Loucy (cell line): ENCODE measurements around the gene CCDC33.
A peak's percentile ranks its signal among the peaks of the same experiment; 100 is the strongest.

Experiments
- H2AFZ ChIP-seq: fragments of 200-600 bp; sonication (generic); 2 replicates; pipeline ENCODE4 v1.6.0; 2016; ENCODE audit warnings: antibody characterized with exemption, mild to moderate bottlenecking, low read length, moderate library complexity
- H3F3A ChIP-seq: fragments of 200-600 bp; 2 replicates; pipeline ENCODE4 v1.6.0; 2016; ENCODE audit warnings: antibody characterized with exemption, low read depth, mild to moderate bottlenecking
- H3K27me3 ChIP-seq: fragments of 200-600 bp; sonication (generic); 2 replicates; pipeline ENCODE4 v1.6.1; 2014; ENCODE audit warnings: low read length, mild to moderate bottlenecking; ENCODE audit not compliant: insufficient read depth, poor library complexity, severe bottlenecking
- H3K36me3 ChIP-seq: fragments of 200-600 bp; sonication (generic); 2 replicates; pipeline ENCODE4 v1.6.1; 2016; ENCODE audit warnings: low read length; ENCODE audit not compliant: insufficient read depth
- H3K4me1 ChIP-seq: fragments of 200-600 bp; sonication (generic); 2 replicates; pipeline ENCODE4 v1.5.1; 2014; ENCODE audit warnings: low read length, mild to moderate bottlenecking; ENCODE audit not compliant: insufficient read depth, poor library complexity, severe bottlenecking
- H3K4me2 ChIP-seq: fragments of 200-600 bp; sonication (generic); 2 replicates; pipeline ENCODE4 v1.6.0; 2014; ENCODE audit warnings: antibody characterized with exemption, low read length, low read depth, mild to moderate bottlenecking; ENCODE audit not compliant: poor library complexity, severe bottlenecking
- H3K4me3 ChIP-seq: fragments of 200-600 bp; sonication (generic); 2 replicates; pipeline ENCODE4 v1.5.1; 2014; ENCODE audit warnings: low read length, mild to moderate bottlenecking, mixed read lengths; ENCODE audit not compliant: poor library complexity, severe bottlenecking
- H3K79me2 ChIP-seq: fragments of 200-600 bp; sonication (generic); 2 replicates; pipeline ENCODE4 v1.6.1; 2014; ENCODE audit warnings: low read length; ENCODE audit not compliant: insufficient read depth
- H3K9ac ChIP-seq: fragments of 200-600 bp; sonication (generic); 2 replicates; pipeline ENCODE4 v1.6.0; 2014; ENCODE audit warnings: mild to moderate bottlenecking, low read depth, low read length, moderate library complexity; ENCODE audit not compliant: poor library complexity, severe bottlenecking
- H3K9me2 ChIP-seq: fragments of 200-600 bp; sonication (generic); replicated peaks from 2 replicates; pipeline ENCODE4 v1.6.1; 2016; ENCODE audit warnings: low read depth, low read length, mixed read lengths
- H3K9me3 ChIP-seq: fragments of 200-600 bp; sonication (generic); 2 replicates; pipeline ENCODE4 v1.6.1; 2014; ENCODE audit warnings: mild to moderate bottlenecking, antibody characterized with exemption, low read length, low read depth; ENCODE audit not compliant: insufficient read depth
- H4K20me1 ChIP-seq: fragments of 200-600 bp; sonication (generic); 2 replicates; pipeline ENCODE4 v1.6.0; 2014; ENCODE audit warnings: antibody characterized with exemption, low read length, mild to moderate bottlenecking; ENCODE audit not compliant: insufficient read depth, poor library complexity, severe bottlenecking
- EZH2phosphoT487 ChIP-seq: fragments of 200-600 bp; IDR thresholded peaks from 2 replicates; pipeline ENCODE4 v1.6.1; 2018; ENCODE audit warnings: antibody characterized with exemption, mild to moderate bottlenecking, moderate library complexity, borderline replicate concordance
- TF ChIP-seq, protein P1 (sequence below): fragments of 200-600 bp; sonication (generic); conservative IDR thresholded peaks from 2 replicates; pipeline ENCODE4 v1.5.1; 2014; ENCODE audit warnings: mild to moderate bottlenecking, antibody characterized with exemption, low read length

CCDC33 gene

DNA sequence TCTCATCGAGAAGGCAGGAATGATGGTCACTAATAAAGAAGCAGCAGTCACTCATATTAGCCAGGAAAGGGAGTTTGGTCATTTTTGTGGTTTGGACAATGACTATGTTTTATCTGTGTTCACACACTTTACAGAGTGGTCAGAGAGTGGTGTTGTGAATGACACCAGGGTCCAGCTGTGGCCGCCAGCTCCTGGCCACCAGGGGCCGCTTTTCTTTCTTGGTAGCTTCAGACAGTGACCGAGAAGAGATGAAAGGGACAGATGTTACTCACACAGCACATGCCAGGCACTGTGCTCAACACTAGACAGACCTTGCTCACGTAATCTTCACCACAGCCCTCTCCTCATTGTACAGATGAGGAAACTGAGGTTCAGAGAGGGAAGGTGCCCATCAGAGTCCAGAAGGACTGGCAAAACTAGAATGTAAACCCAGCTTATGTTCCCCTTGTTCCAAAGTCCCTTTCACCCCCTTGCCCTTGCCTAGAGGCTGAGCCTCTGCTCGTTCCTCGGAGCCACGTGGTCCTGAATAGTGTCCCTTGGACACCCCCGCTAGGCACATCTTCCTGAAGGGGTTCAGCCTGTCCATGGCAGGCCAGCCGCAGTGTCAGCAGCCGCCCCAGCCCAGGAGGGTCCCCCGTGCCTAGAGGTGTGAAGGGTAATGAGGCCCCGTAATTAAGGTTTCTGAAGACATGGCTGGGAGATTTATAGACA, 75.8 kb downstream of the CCDC33 start:
- peaks cover 56% of the 10 kb centered on the region for H3K4me1 ChIP-seq
- no peaks in the 10 kb centered on the region for H3K27me3 ChIP-seq
- H3K36me3 ChIP-seq = no peaks in the 10 kb centered on the region
- no peaks in the 10 kb centered on the region for H3K9me2 ChIP-seq
- peaks cover 12% of the 10 kb centered on the region for H3F3A ChIP-seq
- H3K9me3 ChIP-seq = no peaks in the 10 kb centered on the region
- no peaks in the 10 kb centered on the region for H4K20me1 ChIP-seq
- H3K9ac ChIP-seq = peak overlapping the region; percentile 64
- TF ChIP-seq, protein P1, sequence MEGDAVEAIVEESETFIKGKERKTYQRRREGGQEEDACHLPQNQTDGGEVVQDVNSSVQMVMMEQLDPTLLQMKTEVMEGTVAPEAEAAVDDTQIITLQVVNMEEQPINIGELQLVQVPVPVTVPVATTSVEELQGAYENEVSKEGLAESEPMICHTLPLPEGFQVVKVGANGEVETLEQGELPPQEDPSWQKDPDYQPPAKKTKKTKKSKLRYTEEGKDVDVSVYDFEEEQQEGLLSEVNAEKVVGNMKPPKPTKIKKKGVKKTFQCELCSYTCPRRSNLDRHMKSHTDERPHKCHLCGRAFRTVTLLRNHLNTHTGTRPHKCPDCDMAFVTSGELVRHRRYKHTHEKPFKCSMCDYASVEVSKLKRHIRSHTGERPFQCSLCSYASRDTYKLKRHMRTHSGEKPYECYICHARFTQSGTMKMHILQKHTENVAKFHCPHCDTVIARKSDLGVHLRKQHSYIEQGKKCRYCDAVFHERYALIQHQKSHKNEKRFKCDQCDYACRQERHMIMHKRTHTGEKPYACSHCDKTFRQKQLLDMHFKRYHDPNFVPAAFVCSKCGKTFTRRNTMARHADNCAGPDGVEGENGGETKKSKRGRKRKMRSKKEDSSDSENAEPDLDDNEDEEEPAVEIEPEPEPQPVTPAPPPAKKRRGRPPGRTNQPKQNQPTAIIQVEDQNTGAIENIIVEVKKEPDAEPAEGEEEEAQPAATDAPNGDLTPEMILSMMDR = peak; percentile 72
- no peak for TF ChIP-seq EZH2phosphoT487
- no peak overlapping the region for H2AFZ ChIP-seq
- peaks cover 10% of the 10 kb centered on the region; the same call in 1 of the 2 replicates for H3K79me2 ChIP-seq
- H3K4me2 ChIP-seq = peak overlapping the region; percentile 46
- peak overlapping the region; percentile 21 for H3K4me3 ChIP-seq

DNA sequence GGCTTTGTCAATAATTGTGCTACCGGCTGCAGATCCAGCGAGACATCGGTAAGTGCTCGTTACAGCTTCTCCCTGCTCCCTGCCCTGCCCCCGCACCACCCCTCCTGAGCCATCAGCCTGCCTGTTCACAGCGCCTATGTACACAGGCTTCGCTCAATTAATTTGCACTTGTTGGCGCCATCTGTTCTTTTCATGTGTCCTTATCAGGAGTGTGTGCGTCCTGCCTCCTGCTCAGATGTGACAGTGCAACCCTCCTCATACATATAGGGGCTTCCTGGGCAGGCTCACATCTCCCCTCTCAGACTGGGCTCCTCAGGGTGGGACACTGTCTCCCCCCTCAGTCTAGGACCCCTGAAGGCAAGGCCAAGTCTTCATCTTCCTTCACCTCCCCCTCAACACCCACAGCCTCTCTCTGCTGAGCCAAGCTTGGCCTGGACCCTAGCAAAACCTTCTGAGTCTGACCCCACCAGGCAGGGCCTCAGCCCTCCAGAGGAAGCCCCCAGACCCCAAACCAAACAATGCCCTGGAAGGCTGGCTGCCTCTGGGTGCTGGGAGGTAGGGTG, 76.4 kb downstream of the CCDC33 start:
- no peaks in the 10 kb centered on the region for H3K27me3 ChIP-seq
- peak overlapping the region; percentile 64 for H3K9ac ChIP-seq
- no peaks in the 10 kb centered on the region for H3K9me2 ChIP-seq
- peaks cover 62% of the 10 kb centered on the region for H3K4me1 ChIP-seq
- no peaks in the 10 kb centered on the region for H3K9me3 ChIP-seq
- H3F3A ChIP-seq = peaks cover 12% of the 10 kb centered on the region
- no peak for TF ChIP-seq EZH2phosphoT487
- TF ChIP-seq, protein P1 = no peak
- no peaks in the 10 kb centered on the region for H3K36me3 ChIP-seq
- peaks cover 10% of the 10 kb centered on the region; the same call in 1 of the 2 replicates for H3K79me2 ChIP-seq
- no peaks in the 10 kb centered on the region for H4K20me1 ChIP-seq
- peak overlapping the region; percentile 46 for H3K4me2 ChIP-seq
- H2AFZ ChIP-seq = no peak overlapping the region
- H3K4me3 ChIP-seq = peak overlapping the region; percentile 21

DNA sequence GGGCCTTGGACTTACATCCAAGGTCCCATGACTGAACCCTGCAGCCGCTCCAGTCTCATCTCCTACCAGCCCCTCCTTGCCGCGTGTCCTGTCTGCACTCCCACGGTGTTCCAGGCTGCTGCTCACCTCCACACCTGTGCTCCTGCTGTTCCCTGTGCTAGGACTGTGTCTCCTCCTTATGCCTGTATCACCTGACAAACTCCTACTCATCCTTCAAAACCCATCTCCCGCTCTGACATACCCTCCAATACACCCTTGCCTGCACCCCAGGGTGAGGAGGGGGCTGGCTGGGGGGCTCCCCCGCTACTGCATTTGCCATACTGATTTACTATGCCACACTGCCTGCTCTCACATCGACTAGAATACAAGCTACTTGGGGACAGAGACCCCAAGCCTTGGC, 77.8 kb downstream of the CCDC33 start:
- no peaks in the 10 kb centered on the region for H4K20me1 ChIP-seq

More for the DNA sequence above, 77.8 kb downstream of the CCDC33 start:
- Histone ChIP-seq H2AFZ (no peak overlapping the region), H3K9me2 (no peaks in the 10 kb centered on the region), H3K4me3 (peak overlapping the region; percentile 73), H3K79me2 (peaks cover 10% of the 10 kb centered on the region; the same call in 1 of the 2 replicates), H3K27me3 (no peaks in the 10 kb centered on the region), H3K9me3 (no peaks in the 10 kb centered on the region), H3K4me1 (peaks cover 72% of the 10 kb centered on the region), H3K36me3 (no peaks in the 10 kb centered on the region), H3K4me2 (peak overlapping the region; percentile 94), H3F3A (peaks cover 12% of the 10 kb centered on the region), H3K9ac (peak overlapping the region; percentile 84)
- TF ChIP-seq EZH2phosphoT487 = no peak
- TF ChIP-seq, protein P1 = no peak
